PC-9 (cell line): ENCODE results near the gene FGL2.
"Not testable (repeated sequence)": the region's sequence is repeated elsewhere in the genome, so short reads cannot be mapped to it uniquely, and the experiment has no call there.

Experiments used
- CTCF ChIP-seq: fragments of 200-600 bp; sonication (generic); conservative IDR thresholded peaks from 2 replicates; pipeline ENCODE4 v1.6.1; 2017; ENCODE audit warnings: mixed run types, antibody characterized with exemption, mild to moderate bottlenecking, moderate library complexity
- EZH2 ChIP-seq: fragments of 200-600 bp; sonication (generic); IDR thresholded peaks from 2 replicates; pipeline ENCODE4 v1.8.0; 2017; ENCODE audit warnings: antibody characterized with exemption, low read depth

DNA sequence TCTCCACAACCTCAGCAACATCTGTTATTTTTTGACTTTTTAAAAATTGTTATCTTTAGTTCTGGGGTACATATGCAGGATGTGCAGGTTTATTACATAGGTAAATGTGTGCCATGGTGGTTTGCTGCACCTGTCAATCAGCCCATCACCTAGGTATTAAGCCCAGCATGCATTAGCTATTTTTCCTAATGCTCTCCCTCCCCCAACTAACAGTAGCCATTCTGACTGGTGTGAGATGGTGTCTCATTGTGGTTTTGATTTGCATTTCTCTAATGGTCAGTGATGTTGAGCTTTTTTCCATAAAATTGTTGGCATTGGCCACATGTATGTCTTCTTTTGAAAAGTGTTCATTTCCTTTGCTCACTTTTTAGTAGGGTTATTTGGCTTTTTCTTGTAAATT, 29.2 kb upstream of the FGL2 start:
- TF ChIP-seq CTCF, EZH2: not testable (repeated sequence)
